C4-2B (cell line): Measurements from ENCODE around the gene OAF.

ENCODE experiments used
- CTCF ChIP-seq: fragments of 450-650 bp; conservative IDR thresholded peaks from 2 replicates; pipeline ENCODE4 v1.5.1; 2017; ENCODE audit warnings: mild to moderate bottlenecking
- ZFX ChIP-seq: fragments of 450-650 bp; IDR thresholded peaks from 2 replicates; pipeline ENCODE4 v1.6.1; 2017

- TF ChIP-seq CTCF = no peak
- no peak for TF ChIP-seq ZFX
Observed at GRCh38 chr11:120168108-120168959, 42.5 kb upstream of the OAF start.
